Stimulated activated CD8-positive, alpha-beta memory T cell treated with anti-CD3 and anti-CD28 coated beads, Interleukin-4, amount 100 ng/mL, for 48 hours (primary cell): ENCODE data around the gene GNL1.

Source experiments
- DNase-seq: peaks from one replicate; pipeline ENCODE4 v3.0.0-alpha.2; 2020

GNL1 gene

DNA sequence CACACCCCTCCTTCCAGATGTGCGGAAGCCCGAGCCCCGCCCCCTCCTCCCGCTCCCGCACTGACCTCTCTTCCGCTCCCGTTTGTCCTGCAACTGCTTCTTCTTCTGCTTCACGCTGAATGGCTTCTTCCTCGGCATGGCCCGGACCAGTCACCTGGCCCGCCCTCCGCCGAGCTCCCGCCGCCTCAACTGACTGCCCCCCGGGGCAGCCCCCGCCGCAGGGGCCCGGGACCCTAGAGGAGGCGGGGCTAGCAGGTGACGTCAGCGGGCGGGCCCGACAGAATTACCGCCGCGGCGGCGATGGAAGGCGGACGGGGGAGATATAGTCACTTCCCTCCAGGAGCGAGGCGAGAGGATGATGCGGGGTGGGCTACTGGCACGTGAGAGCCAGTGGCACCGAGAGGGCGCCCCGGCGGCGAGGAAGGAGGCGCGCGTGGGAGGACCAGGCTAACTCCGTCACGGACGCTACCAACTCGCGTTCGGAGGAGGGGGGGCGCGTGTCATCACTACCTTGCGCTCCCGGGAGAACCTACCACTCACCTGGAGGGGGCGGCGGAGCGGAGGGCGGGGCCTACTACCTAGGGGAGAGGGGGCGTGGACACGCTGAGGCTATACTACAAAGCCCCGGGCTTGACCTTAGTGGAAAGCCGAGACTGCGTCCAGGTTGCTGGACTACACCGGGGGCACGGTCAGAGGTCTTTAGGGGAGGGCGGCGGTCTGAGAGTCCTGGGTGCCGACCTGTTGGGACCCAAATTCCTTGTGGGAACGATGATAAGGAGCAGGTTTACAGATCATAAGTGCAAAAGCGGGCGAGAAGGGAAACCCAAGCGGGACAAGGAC is at the start of gene GNL1:
Gene GNL1 (minus strand): TSS at position 424 of the 840 bp plus-strand sequence. CDS start 286 bp downstream, at position 138.
- peak; percentile 100 for DNase-seq

DNA sequence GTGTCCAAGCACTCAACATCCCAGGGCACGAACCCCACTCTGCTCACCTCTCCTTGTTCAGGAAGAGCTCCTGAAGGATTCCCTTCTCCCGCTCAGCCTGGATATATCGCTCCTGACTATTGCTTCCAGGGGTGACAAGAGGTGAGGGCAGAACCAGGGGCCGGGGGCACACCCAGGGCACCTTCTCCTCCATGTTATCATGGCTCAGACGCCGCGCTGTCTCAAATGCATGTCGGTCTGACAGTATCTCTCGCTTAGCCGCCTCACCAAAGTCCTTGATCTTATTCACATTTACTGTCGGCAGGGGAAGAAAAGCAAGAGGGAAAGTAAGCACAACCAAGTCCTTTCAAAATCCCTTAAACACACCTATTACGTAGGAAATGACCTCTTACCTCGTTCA is 47.7 kb upstream of the GNL1 start:
- DNase-seq = no peak

- DNase-seq = no peak
Observed at GRCh38 chr6:30601815-30602641, 45.7 kb upstream of the GNL1 start.

DNA sequence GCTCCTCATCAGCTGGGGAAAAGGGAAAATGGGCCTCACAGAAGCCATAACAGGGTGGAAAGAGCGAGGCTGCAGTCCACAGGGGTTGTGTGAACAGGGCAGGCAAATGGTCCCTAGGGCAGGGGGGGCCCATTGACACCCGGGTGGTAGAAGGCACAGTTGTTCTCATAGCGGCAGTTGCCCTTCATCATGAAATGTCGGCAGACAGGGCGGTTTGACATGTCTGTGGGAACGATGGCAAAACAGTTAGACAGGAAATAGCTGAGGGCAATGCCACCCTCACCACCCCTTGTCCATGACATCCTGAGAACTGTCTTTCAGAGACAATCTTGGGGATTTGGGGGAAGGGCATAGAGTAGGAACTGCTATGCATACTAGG is 45.1 kb upstream of the GNL1 start:
- no peak for DNase-seq

DNA sequence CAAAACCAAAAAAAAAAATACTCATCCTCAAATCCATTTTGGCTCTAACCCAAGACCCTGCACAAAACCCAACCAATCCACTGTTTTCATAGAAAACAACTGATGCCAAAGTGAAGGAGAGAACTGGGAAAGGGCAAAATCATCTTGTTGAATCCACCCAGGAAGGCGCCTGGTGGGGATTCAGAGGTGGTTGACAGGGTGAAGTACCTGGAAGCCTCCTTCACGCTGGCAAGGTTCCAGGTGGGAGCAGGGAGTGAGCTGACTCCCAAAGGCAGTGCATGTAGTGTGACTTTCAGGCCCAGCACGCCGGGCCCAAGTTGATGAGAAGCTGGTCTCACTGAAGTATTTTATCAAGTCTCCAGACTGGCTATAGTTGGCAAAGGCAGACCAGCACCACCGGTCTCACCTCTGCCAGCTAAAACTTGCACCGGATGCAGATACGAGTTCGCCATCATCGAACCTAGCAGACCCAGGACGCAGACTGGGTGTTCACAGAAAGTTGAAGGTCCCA is 44.2 kb upstream of the GNL1 start:
- DNase-seq = no peak

GRCh38 chr6:30599625-30600324 is 43.5 kb upstream of the GNL1 start:
- no peak for DNase-seq

DNA sequence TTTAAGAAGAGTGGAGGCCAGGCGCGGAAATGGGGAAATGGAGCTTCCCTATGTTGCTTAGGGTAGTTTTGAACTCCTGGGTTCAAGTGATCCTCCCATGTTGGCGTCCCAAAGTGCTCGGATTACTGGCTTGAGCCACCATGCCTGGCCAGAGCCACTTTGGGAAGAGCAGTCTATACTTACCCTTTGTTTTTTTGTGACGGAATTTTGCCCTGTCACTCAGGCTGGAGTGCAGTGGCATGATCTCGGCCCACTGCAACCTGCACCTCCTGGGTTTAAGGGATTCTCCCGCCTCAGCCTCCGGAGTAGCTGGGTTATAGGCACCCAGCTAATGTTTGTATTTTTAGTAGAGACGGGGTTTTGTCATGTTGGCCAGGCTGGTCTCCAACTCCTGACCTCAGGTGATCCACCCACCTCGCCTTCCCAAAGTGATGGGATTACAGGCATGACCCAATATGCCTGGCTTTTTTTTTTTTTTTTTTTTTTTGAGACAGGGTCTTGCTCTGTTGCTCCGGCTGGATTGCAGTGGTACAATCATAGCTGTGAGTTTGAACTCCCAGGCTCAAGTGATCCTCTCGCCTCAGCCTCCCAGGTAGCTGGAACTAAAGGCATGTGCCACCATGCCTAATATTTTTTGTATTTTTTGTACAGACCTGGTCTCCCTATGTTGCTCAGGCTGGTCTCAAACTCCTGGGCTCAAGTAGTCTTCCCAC is 42.8 kb upstream of the GNL1 start:
- no peak for DNase-seq

DNA sequence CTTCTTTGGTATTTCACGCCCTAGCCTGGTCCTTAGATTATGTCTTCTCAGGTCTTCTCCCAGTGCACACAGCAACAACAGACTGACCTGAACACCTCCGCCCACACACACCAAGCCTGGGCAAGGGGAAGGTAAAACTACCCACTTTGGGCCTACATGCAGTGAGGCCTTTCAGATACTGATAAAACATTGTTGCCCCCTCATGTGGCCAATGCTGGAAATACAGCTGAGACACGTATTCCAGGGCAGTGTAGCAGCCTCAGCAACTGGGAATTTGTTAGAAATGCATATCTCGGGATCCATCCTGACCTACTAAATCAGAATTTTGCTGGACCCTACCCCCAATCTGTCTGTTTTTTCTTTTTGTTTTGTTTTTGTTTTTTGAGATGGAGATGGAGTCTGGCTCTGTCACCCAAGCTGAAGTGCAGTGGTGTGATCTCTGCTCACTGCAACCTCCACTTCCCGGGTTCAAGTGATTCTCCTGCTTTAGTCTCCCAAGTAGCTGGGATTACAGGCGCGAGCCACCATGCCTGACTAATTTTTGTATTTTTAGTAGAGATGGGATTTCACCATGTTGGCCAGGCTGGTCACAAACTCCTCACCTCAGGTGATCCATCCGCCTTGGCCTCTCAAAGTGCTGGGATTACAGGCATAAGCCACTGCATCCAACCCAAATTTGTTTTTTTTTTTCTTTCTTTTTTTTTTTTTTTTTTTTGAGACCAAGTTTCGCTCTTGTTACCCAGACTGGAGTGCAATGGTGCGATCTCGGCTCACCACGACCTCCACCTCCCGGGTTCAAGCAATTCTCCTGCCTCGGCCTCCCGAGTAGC is 41.2 kb upstream of the GNL1 start:
- peak; percentile 93 for DNase-seq

- DNase-seq = no peak
Observed at GRCh38 chr6:30592287-30592686, 36.0 kb upstream of the GNL1 start.

GRCh38 chr6:30591008-30591407 is 34.7 kb upstream of the GNL1 start:
- DNase-seq = no peak

- DNase-seq = no peak
Observed at GRCh38 chr6:30590509-30590908, 34.2 kb upstream of the GNL1 start.

GRCh38 chr6:30589754-30590358 is 33.6 kb upstream of the GNL1 start:
- DNase-seq = no peak

DNA sequence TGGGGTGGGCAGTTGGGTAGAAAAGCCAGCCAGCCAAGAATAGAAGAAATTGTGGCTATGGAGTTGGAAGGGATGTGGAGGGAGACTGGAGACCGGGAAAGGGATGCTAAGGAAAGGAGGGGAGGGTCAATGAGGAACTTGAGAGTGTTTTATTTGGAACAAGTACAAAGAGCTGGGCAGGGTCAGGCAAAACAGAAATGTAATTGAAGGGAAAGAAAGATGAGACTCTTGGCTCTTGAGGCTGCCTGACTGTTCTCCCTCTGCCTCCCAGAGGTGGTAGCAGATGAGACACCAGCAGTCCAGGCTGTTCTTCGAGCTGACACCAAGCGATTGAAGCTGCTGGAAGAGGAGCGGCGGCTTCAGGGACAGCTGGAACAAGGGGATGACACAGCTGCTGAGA is 27.6 kb upstream of the GNL1 start:
- DNase-seq = no peak

- no peak for DNase-seq
Observed at GRCh38 chr6:30578051-30578450, 21.8 kb upstream of the GNL1 start.

- no peak for DNase-seq
Observed at GRCh38 chr6:30573113-30573512, 16.8 kb upstream of the GNL1 start.

DNA sequence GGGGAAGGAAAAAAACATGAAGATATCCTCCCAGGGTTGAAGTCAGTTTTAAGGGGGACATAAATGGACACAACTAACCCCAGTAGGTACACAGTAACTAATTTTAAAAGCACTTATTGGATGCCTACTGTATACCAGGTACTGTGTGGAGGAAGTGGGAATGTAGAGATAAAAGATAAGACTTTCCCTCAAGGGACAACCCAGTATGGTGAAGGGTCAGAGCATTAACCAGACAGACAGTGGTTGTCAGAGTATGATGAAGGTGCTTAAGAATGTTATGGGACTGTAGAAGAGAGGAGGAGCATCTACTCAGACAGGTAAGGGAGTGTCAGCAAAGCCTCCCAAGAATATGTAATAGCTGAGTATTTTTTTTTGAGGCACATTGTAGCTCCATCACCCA is 15.9 kb upstream of the GNL1 start:
- DNase-seq = no peak

GRCh38 chr6:30571762-30572082 is 15.4 kb upstream of the GNL1 start:
- no peak for DNase-seq

GRCh38 chr6:30571075-30571761 is 14.9 kb upstream of the GNL1 start, which contains the start of gene ABCF1:
Gene ABCF1, plus strand, starts transcription at chr6:30571442. Its CDS starts 46 bp downstream, at chr6:30571488.
- DNase-seq = peak; percentile 100

GRCh38 chr6:30570740-30571074 is 14.4 kb upstream of the GNL1 start:
- no peak for DNase-seq

DNA sequence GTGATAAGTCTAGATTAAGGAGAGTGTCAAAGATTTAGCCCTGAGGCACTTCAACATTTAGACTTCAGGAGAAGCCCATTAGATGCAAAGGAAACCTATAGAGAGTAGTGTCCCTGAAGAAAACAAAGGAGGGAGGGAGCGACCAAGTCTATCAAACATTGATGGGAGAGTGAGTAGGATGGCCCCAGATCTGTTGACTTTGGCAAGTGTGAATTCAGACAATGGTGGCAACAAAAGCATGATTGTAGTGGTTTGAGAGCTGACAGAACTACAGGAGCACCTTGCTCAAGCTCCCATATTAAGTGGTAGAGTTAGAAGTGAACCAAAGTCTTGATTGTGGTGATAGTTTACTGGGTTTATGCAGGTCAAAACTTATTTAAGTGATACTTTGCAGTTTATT is 14.0 kb upstream of the GNL1 start:
- no peak for DNase-seq

DNA sequence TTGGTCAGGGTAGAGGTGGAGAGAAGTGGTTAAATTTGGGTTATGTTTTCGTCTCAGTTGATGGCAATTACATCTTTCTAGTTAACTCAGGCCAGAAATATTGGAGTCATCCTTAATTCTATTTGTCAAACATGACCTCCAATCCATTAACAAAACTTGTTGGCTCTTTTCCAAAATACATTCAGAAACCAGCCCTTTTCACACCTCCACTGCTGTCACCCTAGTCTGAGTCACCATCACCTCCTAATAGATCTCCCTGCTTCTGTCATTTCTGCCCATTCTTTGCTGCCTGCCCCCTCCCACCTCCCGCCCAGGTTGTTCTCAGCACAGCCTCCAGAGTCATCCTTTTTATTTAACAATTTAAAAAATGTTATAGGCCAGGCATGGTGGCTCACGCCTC is 12.0 kb upstream of the GNL1 start:
- DNase-seq = peak; percentile 52
